SK-N-SH treated with all-trans-retinoic acid at 6 μM for 48 hours (cell line): ENCODE results near the gene ADAMTS17.

Experiments used
- ATAC-seq: fragments of 200-7000 bp; cut with Tn5 transposase; 3 replicates; pipeline ENCODE4 v1.9.1; 2020; ENCODE audit warnings: mild to moderate bottlenecking, moderate library complexity
- ARNTL ChIP-seq: fragments of 450-650 bp; formaldehyde crosslinking; IDR thresholded peaks from 2 replicates; pipeline ENCODE4 v1.5.0; 2020; ENCODE audit warnings: low read depth, mild to moderate bottlenecking, moderate library complexity, borderline replicate concordance
- BACH2 ChIP-seq: fragments of 250-450 bp; sonication (Bioruptor Pico); IDR thresholded peaks from 2 replicates; pipeline ENCODE4 v1.9.0; 2021; ENCODE audit warnings: mild to moderate bottlenecking, borderline replicate concordance
- CSDC2 ChIP-seq: fragments of 250-450 bp; sonication (Bioruptor Pico); IDR thresholded peaks from 2 replicates; pipeline ENCODE4 v1.5.0; 2020; ENCODE audit warnings: mild to moderate bottlenecking, moderate library complexity
- GLIS3 ChIP-seq: fragments of 250-450 bp; sonication (Bioruptor Pico); IDR thresholded peaks from 2 replicates; pipeline ENCODE4 v1.5.0; 2020; ENCODE audit warnings: mild to moderate bottlenecking, moderate library complexity
- ISL1 ChIP-seq: fragments of 250-450 bp; sonication (Bioruptor Pico); IDR thresholded peaks from 2 replicates; pipeline ENCODE4 v2.1.2; 2022; ENCODE audit warnings: mild to moderate bottlenecking, moderate library complexity
- OSR1 ChIP-seq: fragments of 250-450 bp; sonication (Bioruptor Pico); IDR thresholded peaks from 2 replicates; pipeline ENCODE4 v1.8.0; 2022; ENCODE audit warnings: moderate library complexity, mild to moderate bottlenecking, inconsistent platforms
- PPARA ChIP-seq: fragments of 250-450 bp; sonication (Bioruptor Pico); IDR thresholded peaks from 2 replicates; pipeline ENCODE4 v1.5.0; 2020; ENCODE audit warnings: mild to moderate bottlenecking, borderline replicate concordance
- RARB ChIP-seq: fragments of 250-450 bp; sonication (Bioruptor Pico); IDR thresholded peaks from 2 replicates; pipeline ENCODE4 v1.8.0; 2021; ENCODE audit warnings: mild to moderate bottlenecking, moderate library complexity
- SNAI2 ChIP-seq: fragments of 250-450 bp; sonication (Bioruptor Pico); IDR thresholded peaks from 2 replicates; pipeline ENCODE4 v1.5.0; 2020; ENCODE audit warnings: mild to moderate bottlenecking, moderate library complexity
- TCF4 ChIP-seq: fragments of 250-450 bp; sonication (Bioruptor Pico); IDR thresholded peaks from 2 replicates; pipeline ENCODE4 v1.8.0; 2021; ENCODE audit warnings: mild to moderate bottlenecking, moderate library complexity, borderline replicate concordance
- TOX ChIP-seq: fragments of 250-450 bp; sonication (Bioruptor Pico); IDR thresholded peaks from 2 replicates; pipeline ENCODE4 v1.8.0; 2021; ENCODE audit warnings: mild to moderate bottlenecking, moderate library complexity, borderline replicate concordance
- ZC3H10 ChIP-seq: fragments of 250-450 bp; sonication (Bioruptor Pico); IDR thresholded peaks from 2 replicates; pipeline ENCODE4 v1.5.1; 2021; ENCODE audit warnings: mild to moderate bottlenecking, moderate library complexity
- ZFP3 ChIP-seq: fragments of 250-450 bp; sonication (Bioruptor Pico); IDR thresholded peaks from 2 replicates; pipeline ENCODE4 v1.5.0; 2020; ENCODE audit warnings: mild to moderate bottlenecking, moderate library complexity
- ZFP30 ChIP-seq: fragments of 450-650 bp; formaldehyde crosslinking; IDR thresholded peaks from 2 replicates; pipeline ENCODE4 v1.5.0; 2022; ENCODE audit warnings: mild to moderate bottlenecking, moderate library complexity
- ZNF565 ChIP-seq: fragments of 450-650 bp; formaldehyde crosslinking; conservative IDR thresholded peaks from 2 replicates; pipeline ENCODE4 v1.5.0; 2020; ENCODE audit warnings: low read depth, mild to moderate bottlenecking, moderate library complexity
- ZNF70 ChIP-seq: fragments of 450-650 bp; formaldehyde crosslinking; IDR thresholded peaks from 2 replicates; pipeline ENCODE4 v1.5.0; 2020; ENCODE audit warnings: mild to moderate bottlenecking, moderate library complexity
- ZNF8 ChIP-seq: fragments of 450-650 bp; formaldehyde crosslinking; IDR thresholded peaks from 2 replicates; pipeline ENCODE4 v1.5.0; 2020; ENCODE audit warnings: mild to moderate bottlenecking, moderate library complexity
- TF ChIP-seq, protein P1 (sequence below): fragments of 250-450 bp; sonication (Bioruptor Pico); IDR thresholded peaks from 2 replicates; pipeline ENCODE4 v1.5.0; 2020; ENCODE audit warnings: mild to moderate bottlenecking, moderate library complexity
- TF ChIP-seq, protein P2 (sequence below): fragments of 250-450 bp; sonication (Bioruptor Pico); IDR thresholded peaks from 2 replicates; pipeline ENCODE4 v1.5.1; 2020; ENCODE audit warnings: low read depth, mild to moderate bottlenecking, moderate library complexity
- TF ChIP-seq, protein P3 (sequence below): fragments of 250-450 bp; sonication (Bioruptor Pico); IDR thresholded peaks from 2 replicates; pipeline ENCODE4 v1.8.0; 2021; ENCODE audit warnings: low read depth, mild to moderate bottlenecking, moderate library complexity, borderline replicate concordance
- TF ChIP-seq, protein P4 (sequence below): fragments of 250-450 bp; sonication (Bioruptor Pico); IDR thresholded peaks from 2 replicates; pipeline ENCODE4 v1.8.0; 2020; ENCODE audit warnings: mild to moderate bottlenecking, moderate library complexity, borderline replicate concordance
- TF ChIP-seq, protein P5 (sequence below): fragments of 250-450 bp; sonication (Bioruptor Pico); IDR thresholded peaks from 2 replicates; pipeline ENCODE4 v1.5.1; 2021; ENCODE audit warnings: mild to moderate bottlenecking, moderate library complexity

The ADAMTS17 gene

DNA sequence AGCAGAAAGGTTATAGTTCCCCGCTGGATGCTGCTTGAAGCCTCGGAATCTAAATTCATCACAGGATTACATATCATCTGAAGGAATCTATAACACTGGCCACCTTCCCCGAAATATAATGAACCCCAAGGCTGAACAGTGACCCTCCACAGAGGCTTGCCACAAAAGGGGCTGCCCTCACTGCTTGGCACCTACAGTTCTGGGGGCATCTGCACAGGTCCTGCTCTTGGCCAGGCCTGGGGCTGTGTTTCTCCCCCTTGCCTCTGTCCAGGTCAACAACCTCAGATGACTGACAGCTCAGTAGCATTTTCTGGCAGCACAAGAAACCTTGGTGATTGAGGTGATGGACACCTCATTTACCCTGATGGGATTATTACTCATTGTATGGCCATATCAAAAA is 1.5 kb upstream of the ADAMTS17 start:
- ATAC-seq, result no peak
- TF ChIP-seq ARNTL (no peak), GLIS3 (no peak), BACH2 (no peak), PPARA (CRISPR knock-in tag) (no peak), ZFP3 (CRISPR knock-in tag) (no peak), ISL1 (CRISPR knock-in tag) (no peak), ZNF70 (CRISPR knock-in tag) (no peak), ZNF565 (CRISPR knock-in tag) (no peak), SNAI2 (CRISPR knock-in tag) (no peak)
- TF ChIP-seq, protein P1, sequence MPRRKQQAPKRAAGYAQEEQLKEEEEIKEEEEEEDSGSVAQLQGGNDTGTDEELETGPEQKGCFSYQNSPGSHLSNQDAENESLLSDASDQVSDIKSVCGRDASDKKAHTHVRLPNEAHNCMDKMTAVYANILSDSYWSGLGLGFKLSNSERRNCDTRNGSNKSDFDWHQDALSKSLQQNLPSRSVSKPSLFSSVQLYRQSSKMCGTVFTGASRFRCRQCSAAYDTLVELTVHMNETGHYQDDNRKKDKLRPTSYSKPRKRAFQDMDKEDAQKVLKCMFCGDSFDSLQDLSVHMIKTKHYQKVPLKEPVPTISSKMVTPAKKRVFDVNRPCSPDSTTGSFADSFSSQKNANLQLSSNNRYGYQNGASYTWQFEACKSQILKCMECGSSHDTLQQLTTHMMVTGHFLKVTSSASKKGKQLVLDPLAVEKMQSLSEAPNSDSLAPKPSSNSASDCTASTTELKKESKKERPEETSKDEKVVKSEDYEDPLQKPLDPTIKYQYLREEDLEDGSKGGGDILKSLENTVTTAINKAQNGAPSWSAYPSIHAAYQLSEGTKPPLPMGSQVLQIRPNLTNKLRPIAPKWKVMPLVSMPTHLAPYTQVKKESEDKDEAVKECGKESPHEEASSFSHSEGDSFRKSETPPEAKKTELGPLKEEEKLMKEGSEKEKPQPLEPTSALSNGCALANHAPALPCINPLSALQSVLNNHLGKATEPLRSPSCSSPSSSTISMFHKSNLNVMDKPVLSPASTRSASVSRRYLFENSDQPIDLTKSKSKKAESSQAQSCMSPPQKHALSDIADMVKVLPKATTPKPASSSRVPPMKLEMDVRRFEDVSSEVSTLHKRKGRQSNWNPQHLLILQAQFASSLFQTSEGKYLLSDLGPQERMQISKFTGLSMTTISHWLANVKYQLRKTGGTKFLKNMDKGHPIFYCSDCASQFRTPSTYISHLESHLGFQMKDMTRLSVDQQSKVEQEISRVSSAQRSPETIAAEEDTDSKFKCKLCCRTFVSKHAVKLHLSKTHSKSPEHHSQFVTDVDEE (CRISPR knock-in tag), result no peak
- TF ChIP-seq, protein P2, sequence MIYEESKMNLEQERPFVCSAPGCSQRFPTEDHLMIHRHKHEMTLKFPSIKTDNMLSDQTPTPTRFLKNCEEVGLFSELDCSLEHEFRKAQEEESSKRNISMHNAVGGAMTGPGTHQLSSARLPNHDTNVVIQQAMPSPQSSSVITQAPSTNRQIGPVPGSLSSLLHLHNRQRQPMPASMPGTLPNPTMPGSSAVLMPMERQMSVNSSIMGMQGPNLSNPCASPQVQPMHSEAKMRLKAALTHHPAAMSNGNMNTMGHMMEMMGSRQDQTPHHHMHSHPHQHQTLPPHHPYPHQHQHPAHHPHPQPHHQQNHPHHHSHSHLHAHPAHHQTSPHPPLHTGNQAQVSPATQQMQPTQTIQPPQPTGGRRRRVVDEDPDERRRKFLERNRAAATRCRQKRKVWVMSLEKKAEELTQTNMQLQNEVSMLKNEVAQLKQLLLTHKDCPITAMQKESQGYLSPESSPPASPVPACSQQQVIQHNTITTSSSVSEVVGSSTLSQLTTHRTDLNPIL (CRISPR knock-in tag), result no peak

DNA sequence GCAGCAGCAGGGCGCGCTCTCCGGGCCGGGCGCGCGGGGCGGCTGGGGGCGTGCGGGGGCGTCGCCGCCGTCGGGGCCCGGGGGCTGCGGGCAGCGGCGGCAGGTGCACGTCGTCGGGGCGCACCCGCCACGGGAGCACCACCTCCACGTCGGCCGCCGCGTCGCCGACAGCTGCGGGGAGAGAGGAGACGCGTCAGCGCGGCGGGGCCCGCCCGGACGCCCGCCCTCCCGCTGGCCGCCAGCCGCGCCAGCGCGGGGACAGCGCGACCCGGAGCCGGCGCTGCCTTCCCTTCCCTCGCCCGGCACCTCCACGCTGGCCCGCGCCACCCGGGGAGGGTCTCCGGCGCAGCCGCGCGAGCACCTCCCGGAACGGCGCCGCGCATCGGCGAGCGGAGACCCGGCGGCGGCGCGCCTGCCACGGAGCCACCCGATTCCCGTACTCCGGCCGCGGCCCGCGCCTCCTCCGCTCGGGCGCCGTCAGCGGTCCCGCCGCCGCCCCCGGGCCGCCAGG is 481 bp downstream of the ADAMTS17 start:
- no peak for TF ChIP-seq BACH2
- no peak for TF ChIP-seq GLIS3
- no peak for TF ChIP-seq ZNF8
- TF ChIP-seq, protein P3, sequence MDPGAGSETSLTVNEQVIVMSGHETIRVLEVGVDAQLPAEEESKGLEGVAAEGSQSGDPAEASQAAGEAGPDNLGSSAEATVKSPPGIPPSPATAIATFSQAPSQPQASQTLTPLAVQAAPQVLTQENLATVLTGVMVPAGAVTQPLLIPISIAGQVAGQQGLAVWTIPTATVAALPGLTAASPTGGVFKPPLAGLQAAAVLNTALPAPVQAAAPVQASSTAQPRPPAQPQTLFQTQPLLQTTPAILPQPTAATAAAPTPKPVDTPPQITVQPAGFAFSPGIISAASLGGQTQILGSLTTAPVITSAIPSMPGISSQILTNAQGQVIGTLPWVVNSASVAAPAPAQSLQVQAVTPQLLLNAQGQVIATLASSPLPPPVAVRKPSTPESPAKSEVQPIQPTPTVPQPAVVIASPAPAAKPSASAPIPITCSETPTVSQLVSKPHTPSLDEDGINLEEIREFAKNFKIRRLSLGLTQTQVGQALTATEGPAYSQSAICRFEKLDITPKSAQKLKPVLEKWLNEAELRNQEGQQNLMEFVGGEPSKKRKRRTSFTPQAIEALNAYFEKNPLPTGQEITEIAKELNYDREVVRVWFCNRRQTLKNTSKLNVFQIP (CRISPR knock-in tag), result no peak
- TF ChIP-seq, protein P4, sequence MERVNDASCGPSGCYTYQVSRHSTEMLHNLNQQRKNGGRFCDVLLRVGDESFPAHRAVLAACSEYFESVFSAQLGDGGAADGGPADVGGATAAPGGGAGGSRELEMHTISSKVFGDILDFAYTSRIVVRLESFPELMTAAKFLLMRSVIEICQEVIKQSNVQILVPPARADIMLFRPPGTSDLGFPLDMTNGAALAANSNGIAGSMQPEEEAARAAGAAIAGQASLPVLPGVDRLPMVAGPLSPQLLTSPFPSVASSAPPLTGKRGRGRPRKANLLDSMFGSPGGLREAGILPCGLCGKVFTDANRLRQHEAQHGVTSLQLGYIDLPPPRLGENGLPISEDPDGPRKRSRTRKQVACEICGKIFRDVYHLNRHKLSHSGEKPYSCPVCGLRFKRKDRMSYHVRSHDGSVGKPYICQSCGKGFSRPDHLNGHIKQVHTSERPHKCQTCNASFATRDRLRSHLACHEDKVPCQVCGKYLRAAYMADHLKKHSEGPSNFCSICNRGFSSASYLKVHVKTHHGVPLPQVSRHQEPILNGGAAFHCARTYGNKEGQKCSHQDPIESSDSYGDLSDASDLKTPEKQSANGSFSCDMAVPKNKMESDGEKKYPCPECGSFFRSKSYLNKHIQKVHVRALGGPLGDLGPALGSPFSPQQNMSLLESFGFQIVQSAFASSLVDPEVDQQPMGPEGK, result no peak
- TF ChIP-seq ZNF70 (CRISPR knock-in tag), result no peak
- TF ChIP-seq TCF4 (CRISPR knock-in tag), result no peak
- no peak for TF ChIP-seq OSR1 (CRISPR knock-in tag)
- TF ChIP-seq ZNF565 (CRISPR knock-in tag), result no peak
- TF ChIP-seq, protein P2 (CRISPR knock-in tag), result no peak
- no peak for TF ChIP-seq SNAI2 (CRISPR knock-in tag)
- TF ChIP-seq ZC3H10, result no peak
- TF ChIP-seq, protein P1 (CRISPR knock-in tag), result no peak
- no peak for TF ChIP-seq ISL1 (CRISPR knock-in tag)
- no peak for TF ChIP-seq RARB (CRISPR knock-in tag)
- TF ChIP-seq ARNTL, result no peak
- TF ChIP-seq, protein P5, sequence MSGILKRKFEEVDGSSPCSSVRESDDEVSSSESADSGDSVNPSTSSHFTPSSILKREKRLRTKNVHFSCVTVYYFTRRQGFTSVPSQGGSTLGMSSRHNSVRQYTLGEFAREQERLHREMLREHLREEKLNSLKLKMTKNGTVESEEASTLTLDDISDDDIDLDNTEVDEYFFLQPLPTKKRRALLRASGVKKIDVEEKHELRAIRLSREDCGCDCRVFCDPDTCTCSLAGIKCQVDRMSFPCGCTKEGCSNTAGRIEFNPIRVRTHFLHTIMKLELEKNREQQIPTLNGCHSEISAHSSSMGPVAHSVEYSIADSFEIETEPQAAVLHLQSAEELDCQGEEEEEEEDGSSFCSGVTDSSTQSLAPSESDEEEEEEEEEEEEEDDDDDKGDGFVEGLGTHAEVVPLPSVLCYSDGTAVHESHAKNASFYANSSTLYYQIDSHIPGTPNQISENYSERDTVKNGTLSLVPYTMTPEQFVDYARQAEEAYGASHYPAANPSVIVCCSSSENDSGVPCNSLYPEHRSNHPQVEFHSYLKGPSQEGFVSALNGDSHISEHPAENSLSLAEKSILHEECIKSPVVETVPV (CRISPR knock-in tag), result no peak
- TF ChIP-seq TOX (CRISPR knock-in tag), result no peak
- TF ChIP-seq CSDC2 (CRISPR knock-in tag), result no peak
- no peak for TF ChIP-seq ZFP30
- no peak for ATAC-seq
